ENCODE measurements around the gene PAX8.

Gene PAX8

GRCh38 chr2:113216321-113216720, 62.4 kb downstream of the PAX8 start:
- H3K4me1 ChIP-seq (ENCODE audit: control insufficient read depth, insufficient read depth, low read length, poor library complexity, severe bottlenecking) = no peaks in the 10 kb centered on the region
- no peaks in the 10 kb centered on the region for H3K36me3 ChIP-seq (ENCODE audit: control insufficient read depth, insufficient read depth, low read length)
- no peaks in the 10 kb centered on the region for H3K9me3 ChIP-seq (ENCODE audit: control insufficient read depth, low read length)
- no peak for DNase-seq
- no peak overlapping the region for H3K27ac ChIP-seq (ENCODE audit: insufficient read depth, low read length, poor library complexity, severe bottlenecking)
- H3K27me3 ChIP-seq (replicated peaks; ENCODE audit: control insufficient read depth, insufficient read depth, low read length, poor library complexity, severe bottlenecking) = no peaks in the 10 kb centered on the region
- H3K4me3 ChIP-seq (ENCODE audit: insufficient read depth, low read depth, low read length, poor library complexity, severe bottlenecking) = no peak overlapping the region

DNA sequence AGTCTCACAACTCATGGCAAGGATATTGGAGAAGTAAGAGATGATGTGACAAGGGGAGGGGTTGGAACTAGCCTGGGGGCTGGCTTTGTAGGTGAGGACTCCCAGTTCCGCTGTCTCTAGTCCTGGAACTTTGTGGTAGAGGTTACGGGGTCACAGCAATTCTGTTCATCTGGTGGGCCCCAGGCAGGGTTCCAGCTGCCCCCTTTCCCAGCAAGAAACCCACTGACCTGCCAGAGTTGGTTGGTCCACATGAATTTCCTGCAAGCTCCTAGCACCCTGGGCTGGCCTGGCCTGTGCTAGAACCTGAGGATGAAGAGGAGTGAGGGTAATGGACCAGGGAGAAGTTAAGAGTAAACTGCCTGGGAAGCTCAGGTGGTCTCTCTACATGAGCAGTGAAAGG, 63.7 kb downstream of the PAX8 start:
- Histone ChIP-seq H3K36me3 (ENCODE audit: control insufficient read depth, insufficient read depth, low read length) (no peaks in the 10 kb centered on the region), H3K27me3 (replicated peaks; ENCODE audit: control insufficient read depth, insufficient read depth, low read length, poor library complexity, severe bottlenecking) (no peaks in the 10 kb centered on the region), H3K27ac (ENCODE audit: insufficient read depth, low read length, poor library complexity, severe bottlenecking) (no peak overlapping the region), H3K9me3 (ENCODE audit: control insufficient read depth, low read length) (no peaks in the 10 kb centered on the region), H3K4me1 (ENCODE audit: control insufficient read depth, insufficient read depth, low read length, poor library complexity, severe bottlenecking) (no peaks in the 10 kb centered on the region), H3K4me3 (ENCODE audit: insufficient read depth, low read depth, low read length, poor library complexity, severe bottlenecking) (no peak overlapping the region)
- DNase-seq = no peak

GRCh38 chr2:113214141-113214540, 64.6 kb downstream of the PAX8 start:
- Histone ChIP-seq H3K4me3 (ENCODE audit: insufficient read depth, low read depth, low read length, poor library complexity, severe bottlenecking) (no peak overlapping the region), H3K4me1 (ENCODE audit: control insufficient read depth, insufficient read depth, low read length, poor library complexity, severe bottlenecking) (no peaks in the 10 kb centered on the region), H3K27ac (ENCODE audit: insufficient read depth, low read length, poor library complexity, severe bottlenecking) (no peak overlapping the region), H3K27me3 (replicated peaks; ENCODE audit: control insufficient read depth, insufficient read depth, low read length, poor library complexity, severe bottlenecking) (no peaks in the 10 kb centered on the region), H3K36me3 (ENCODE audit: control insufficient read depth, insufficient read depth, low read length) (no peaks in the 10 kb centered on the region), H3K9me3 (ENCODE audit: control insufficient read depth, low read length) (no peaks in the 10 kb centered on the region)
- DNase-seq = no peak

DNA sequence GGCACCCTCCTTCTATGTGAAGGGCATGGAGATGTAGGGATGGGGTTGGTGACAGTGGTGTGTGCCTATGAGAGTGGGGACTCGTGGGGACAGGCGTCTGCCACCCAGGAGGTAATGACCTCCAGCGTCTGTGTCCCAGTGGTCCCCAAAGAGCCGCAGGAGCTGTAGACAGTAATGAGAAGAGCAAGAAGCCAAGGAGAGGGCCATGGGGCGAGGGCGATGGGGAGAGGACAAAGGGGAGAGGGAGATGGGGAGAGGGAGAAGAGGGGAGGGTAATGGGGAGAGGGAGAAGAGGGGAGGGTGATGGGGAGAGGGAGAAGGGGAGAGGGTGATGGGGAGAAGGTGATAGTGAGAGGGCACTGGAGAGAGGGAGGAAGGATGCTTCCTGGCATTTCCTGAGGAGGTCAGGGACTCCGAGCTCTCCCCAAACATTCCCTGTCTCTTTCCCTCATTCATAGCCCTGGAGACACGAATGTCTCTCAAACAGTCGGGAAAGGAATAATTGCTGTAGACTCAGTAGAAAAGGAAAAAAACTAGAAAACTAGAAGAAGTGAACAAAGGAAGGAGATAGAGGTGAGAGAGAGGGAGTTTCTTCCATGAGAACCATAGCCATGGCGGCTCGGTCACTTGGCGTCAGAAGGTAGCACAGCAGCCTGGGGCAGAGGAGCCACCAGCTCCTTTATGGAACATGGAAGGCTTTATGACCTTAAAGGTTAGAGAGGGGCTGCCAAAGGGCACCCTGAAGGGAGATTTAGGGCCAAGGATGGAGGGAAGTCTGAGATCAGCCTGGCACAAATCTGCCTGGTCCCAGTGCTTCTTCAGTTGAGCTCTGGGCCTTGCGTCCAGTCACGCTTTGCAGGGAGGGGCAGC, 65.4 kb downstream of the PAX8 start:
- DNase-seq = no peak
- Histone ChIP-seq H3K4me1 (ENCODE audit: control insufficient read depth, insufficient read depth, low read length, poor library complexity, severe bottlenecking) (no peaks in the 10 kb centered on the region), H3K4me3 (ENCODE audit: insufficient read depth, low read depth, low read length, poor library complexity, severe bottlenecking) (no peak overlapping the region), H3K36me3 (ENCODE audit: control insufficient read depth, insufficient read depth, low read length) (no peaks in the 10 kb centered on the region), H3K9me3 (ENCODE audit: control insufficient read depth, low read length) (no peaks in the 10 kb centered on the region), H3K27ac (ENCODE audit: insufficient read depth, low read length, poor library complexity, severe bottlenecking) (no peak overlapping the region), H3K27me3 (replicated peaks; ENCODE audit: control insufficient read depth, insufficient read depth, low read length, poor library complexity, severe bottlenecking) (no peaks in the 10 kb centered on the region)

DNA sequence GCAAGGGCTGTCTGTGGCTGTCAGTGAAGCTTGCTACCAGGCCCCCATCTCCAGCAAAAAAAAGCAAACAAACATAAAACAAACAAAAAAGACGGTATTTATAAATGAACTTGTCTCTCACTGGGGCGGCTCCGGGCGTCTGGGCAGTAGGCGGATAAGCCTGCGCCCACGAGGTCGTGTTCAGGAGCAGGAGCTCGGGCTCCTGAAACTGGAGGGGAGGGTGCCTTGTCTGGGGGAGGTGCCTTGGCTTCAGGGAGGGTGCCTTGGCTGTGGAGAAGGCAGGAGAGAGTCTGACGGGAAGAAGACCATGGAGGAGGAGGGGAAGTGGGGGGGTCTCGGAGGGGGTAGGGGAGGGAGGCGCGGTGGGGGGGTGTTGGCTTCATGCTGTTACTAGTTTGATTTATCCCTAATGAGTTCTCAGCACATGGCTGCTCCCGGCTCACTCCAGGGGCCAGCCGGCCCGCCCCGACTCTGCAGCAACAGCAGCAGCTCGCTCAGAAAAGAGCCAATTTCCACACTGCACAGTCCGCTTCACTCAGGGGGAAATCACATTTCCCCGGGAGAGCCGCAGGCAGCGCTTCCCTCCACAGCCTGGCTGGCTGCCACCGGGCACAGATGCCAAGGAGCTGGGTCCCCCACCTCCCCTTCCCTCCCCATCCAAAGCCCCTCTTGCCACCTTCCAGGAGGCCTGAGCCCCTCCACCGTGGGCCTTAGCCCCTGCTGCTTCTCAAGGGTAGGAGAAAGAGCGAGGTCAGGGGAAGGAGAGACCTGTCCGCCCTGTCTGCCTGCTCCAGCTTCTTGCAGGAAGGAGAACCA, 66.3 kb downstream of the PAX8 start:
- DNase-seq = no peak
- H3K27ac ChIP-seq (ENCODE audit: insufficient read depth, low read length, poor library complexity, severe bottlenecking) = no peak overlapping the region
- H3K36me3 ChIP-seq (ENCODE audit: control insufficient read depth, insufficient read depth, low read length) = no peaks in the 10 kb centered on the region
- no peaks in the 10 kb centered on the region for H3K27me3 ChIP-seq (replicated peaks; ENCODE audit: control insufficient read depth, insufficient read depth, low read length, poor library complexity, severe bottlenecking)
- H3K9me3 ChIP-seq (ENCODE audit: control insufficient read depth, low read length) = no peaks in the 10 kb centered on the region
- no peaks in the 10 kb centered on the region for H3K4me1 ChIP-seq (ENCODE audit: control insufficient read depth, insufficient read depth, low read length, poor library complexity, severe bottlenecking)
- H3K4me3 ChIP-seq (ENCODE audit: insufficient read depth, low read depth, low read length, poor library complexity, severe bottlenecking) = no peak overlapping the region

- H3K27ac ChIP-seq (ENCODE audit: insufficient read depth, low read length, poor library complexity, severe bottlenecking) = no peak overlapping the region
- DNase-seq = no peak
- H3K27me3 ChIP-seq (replicated peaks; ENCODE audit: control insufficient read depth, insufficient read depth, low read length, poor library complexity, severe bottlenecking) = no peaks in the 10 kb centered on the region
- no peaks in the 10 kb centered on the region for H3K36me3 ChIP-seq (ENCODE audit: control insufficient read depth, insufficient read depth, low read length)
- no peaks in the 10 kb centered on the region for H3K4me1 ChIP-seq (ENCODE audit: control insufficient read depth, insufficient read depth, low read length, poor library complexity, severe bottlenecking)
- H3K4me3 ChIP-seq (ENCODE audit: insufficient read depth, low read depth, low read length, poor library complexity, severe bottlenecking) = no peak overlapping the region
- no peaks in the 10 kb centered on the region for H3K9me3 ChIP-seq (ENCODE audit: control insufficient read depth, low read length)
Observed at GRCh38 chr2:113211226-113212105, 67.3 kb downstream of the PAX8 start.

- H3K4me3 ChIP-seq (ENCODE audit: insufficient read depth, low read depth, low read length, poor library complexity, severe bottlenecking) = no peak overlapping the region
Observed at GRCh38 chr2:113209646-113210171, 69.0 kb downstream of the PAX8 start.

GRCh38 chr2:113209011-113209645, 69.6 kb downstream of the PAX8 start:
- H3K4me3 ChIP-seq (ENCODE audit: insufficient read depth, low read depth, low read length, poor library complexity, severe bottlenecking) = no peak overlapping the region
- no peaks in the 10 kb centered on the region for H3K36me3 ChIP-seq (ENCODE audit: control insufficient read depth, insufficient read depth, low read length)
- H3K9me3 ChIP-seq (ENCODE audit: control insufficient read depth, low read length) = no peaks in the 10 kb centered on the region
- no peaks in the 10 kb centered on the region for H3K27me3 ChIP-seq (replicated peaks; ENCODE audit: control insufficient read depth, insufficient read depth, low read length, poor library complexity, severe bottlenecking)
- peaks cover 6% of the 10 kb centered on the region for H3K4me1 ChIP-seq (ENCODE audit: control insufficient read depth, insufficient read depth, low read length, poor library complexity, severe bottlenecking)
- DNase-seq = no peak
- H3K27ac ChIP-seq (ENCODE audit: insufficient read depth, low read length, poor library complexity, severe bottlenecking) = no peak overlapping the region

More at GRCh38 chr2:113209646-113210171, 69.0 kb downstream of the PAX8 start:
- H3K4me1 ChIP-seq (ENCODE audit: control insufficient read depth, insufficient read depth, low read length, poor library complexity, severe bottlenecking) = peaks cover under 1% of the 10 kb centered on the region
- no peaks in the 10 kb centered on the region for H3K36me3 ChIP-seq (ENCODE audit: control insufficient read depth, insufficient read depth, low read length)
- no peaks in the 10 kb centered on the region for H3K27me3 ChIP-seq (replicated peaks; ENCODE audit: control insufficient read depth, insufficient read depth, low read length, poor library complexity, severe bottlenecking)
- DNase-seq = no peak
- no peak overlapping the region for H3K27ac ChIP-seq (ENCODE audit: insufficient read depth, low read length, poor library complexity, severe bottlenecking)
- no peaks in the 10 kb centered on the region for H3K9me3 ChIP-seq (ENCODE audit: control insufficient read depth, low read length)

DNA sequence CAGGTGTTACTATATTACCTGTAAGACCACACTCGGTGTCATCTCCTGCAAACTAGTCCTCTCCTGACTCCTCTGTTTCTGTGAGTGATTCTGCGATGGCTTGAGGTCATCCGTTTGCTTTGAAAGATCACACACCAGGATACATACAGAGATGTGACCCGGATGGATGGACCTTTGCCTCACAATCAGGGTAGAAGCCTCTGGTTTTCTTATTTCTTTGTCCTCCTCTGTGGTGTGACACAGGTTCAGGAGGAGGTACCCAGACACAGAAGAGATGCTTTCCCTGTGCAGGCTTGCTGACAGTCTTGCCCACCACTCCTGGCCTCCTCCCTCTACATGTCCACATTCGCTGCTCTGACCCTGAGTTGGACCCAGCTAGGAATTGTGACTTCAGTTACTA, 70.3 kb downstream of the PAX8 start:
- peaks cover 7% of the 10 kb centered on the region for H3K4me1 ChIP-seq (ENCODE audit: control insufficient read depth, insufficient read depth, low read length, poor library complexity, severe bottlenecking)
- H3K4me3 ChIP-seq (ENCODE audit: insufficient read depth, low read depth, low read length, poor library complexity, severe bottlenecking) = no peak overlapping the region
- H3K36me3 ChIP-seq (ENCODE audit: control insufficient read depth, insufficient read depth, low read length) = no peaks in the 10 kb centered on the region
- no peak overlapping the region for H3K27ac ChIP-seq (ENCODE audit: insufficient read depth, low read length, poor library complexity, severe bottlenecking)
- H3K27me3 ChIP-seq (replicated peaks; ENCODE audit: control insufficient read depth, insufficient read depth, low read length, poor library complexity, severe bottlenecking) = no peaks in the 10 kb centered on the region
- DNase-seq = no peak
- no peaks in the 10 kb centered on the region for H3K9me3 ChIP-seq (ENCODE audit: control insufficient read depth, low read length)

Data from effector memory CD4-positive, alpha-beta T cell (primary cell).